Measurements from ENCODE around the gene SYS1.

The SYS1 gene

GRCh38 chr20:45409521-45410272 lies 46.7 kb downstream of the SYS1 start:
- in situ Hi-C loops (cut with MboI; ENCODE audit: low sequenced_read_pairs) = no loop called here

DNA sequence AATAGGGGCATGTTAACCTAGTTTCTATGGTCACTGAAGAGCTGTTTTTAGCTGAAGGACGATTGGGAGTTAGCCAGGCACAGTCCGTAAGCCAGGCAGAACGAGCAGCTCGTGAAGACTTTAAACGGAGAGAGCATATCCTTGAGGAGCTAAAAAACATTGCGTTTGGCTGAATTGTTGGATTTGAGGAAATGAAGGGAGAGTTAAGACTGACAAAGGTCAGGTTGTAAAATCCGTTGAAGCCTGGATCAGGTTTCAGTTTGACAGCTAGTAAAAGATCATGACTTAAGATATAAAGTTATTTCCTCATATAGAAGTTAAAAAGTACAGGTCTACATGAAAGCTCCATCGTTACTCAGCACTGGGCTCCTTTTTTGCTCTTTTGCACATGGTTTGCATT lies 47.9 kb downstream of the SYS1 start:
- in situ Hi-C loops (cut with MboI; ENCODE audit: low sequenced_read_pairs) = no loop called here

DNA sequence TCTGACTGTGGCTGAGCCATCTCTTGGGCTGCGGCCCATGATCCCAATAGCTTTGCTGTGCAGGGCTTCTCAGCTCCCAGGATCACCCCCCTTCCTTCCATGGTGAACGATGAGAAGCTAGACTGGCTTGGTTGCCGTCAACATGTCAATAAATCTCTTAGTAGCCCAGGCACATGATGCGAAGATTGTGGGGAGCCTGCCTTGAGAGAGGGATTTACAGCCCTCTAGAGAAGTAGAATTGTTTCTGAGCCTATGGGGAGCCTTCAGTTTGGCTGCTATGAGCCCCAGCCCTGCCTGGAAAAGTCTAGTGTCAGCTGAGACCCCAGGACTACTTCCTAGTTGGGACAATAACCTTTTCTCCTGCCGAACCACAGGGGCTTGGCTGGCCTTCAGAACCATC lies 49.7 kb downstream of the SYS1 start:
- in situ Hi-C loops (cut with MboI; ENCODE audit: low sequenced_read_pairs) = no loop called here

DNA sequence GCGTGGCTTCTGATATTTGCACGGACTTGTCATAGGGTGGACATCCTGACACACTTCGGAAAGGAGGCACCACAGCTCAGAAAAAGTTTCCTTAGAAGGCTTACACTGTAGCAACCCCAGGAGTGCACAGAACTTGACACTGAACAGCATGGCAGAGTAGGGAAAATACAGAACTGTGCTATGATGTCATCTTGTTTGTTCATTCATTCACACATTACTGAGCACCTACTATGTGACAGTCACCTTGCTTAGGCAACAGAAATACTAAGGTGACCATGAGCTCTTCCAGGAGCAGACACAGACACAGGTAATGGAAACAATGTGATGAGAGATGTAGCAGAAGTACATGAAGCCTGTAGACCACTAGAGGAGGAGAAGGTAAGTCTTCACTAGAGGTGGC lies 50.5 kb downstream of the SYS1 start:
- in situ Hi-C loops (cut with MboI; ENCODE audit: low sequenced_read_pairs) = no loop called here

DNA sequence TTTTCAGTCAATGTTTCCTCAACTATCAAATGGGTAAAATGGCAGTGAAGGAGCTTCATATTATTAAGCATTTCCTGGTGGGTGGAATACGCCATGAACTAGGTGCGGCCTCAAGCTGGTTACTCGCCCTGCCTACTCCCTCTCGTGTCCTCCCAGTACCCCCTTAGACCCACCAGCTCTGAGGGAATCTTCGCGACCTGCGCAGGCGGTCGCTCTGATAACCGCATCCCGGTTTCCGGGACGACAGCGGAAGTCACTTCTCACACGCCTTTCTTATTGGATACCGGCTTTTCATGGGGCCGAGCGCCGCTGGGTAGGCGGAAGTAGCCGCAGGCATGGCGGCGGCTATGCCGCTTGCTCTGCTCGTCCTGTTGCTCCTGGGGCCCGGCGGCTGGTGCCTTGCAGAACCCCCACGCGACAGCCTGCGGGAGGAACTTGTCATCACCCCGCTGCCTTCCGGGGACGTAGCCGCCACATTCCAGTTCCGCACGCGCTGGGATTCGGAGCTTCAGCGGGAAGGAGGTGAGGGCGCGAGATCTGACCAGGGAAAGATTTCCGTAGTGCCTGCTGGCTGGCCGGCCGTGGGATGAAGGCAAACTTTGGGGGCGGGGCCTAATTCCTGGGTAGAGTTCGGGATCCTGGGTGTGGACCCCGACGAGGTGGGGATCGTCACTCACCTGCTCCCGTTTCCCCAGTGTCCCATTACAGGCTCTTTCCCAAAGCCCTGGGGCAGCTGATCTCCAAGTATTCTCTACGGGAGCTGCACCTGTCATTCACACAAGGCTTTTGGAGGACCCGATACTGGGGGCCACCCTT lies 53.1 kb downstream of the SYS1 start, which contains the start of gene PIGT:
PIGT (plus strand) TSS at position 320 of the 816 bp plus-strand sequence; CDS start at position 336, 16 bp downstream.
- in situ Hi-C loops (cut with MboI; ENCODE audit: low sequenced_read_pairs) = no loop called here

DNA sequence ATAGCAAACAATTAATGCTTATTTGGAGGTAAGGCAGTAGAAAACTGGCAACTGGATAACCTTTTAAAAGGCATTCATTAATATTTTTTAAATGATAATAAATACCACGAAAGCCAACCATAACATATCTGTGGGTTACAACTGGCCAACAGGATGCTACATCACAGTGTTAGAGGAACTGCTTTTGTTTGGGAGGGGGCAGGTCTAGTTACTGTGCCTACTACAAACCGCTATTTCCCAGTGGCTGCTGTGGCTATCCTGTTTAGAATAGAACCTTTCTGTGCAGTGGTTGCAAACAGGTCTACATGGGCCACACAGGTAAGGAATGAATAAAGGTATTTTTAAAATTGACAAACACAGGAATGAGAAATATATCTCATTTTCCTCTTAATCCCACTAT lies 54.0 kb downstream of the SYS1 start:
- in situ Hi-C loops (cut with MboI; ENCODE audit: low sequenced_read_pairs) = no loop called here
